ENCODE data around the gene PABPN1L.

DNA sequence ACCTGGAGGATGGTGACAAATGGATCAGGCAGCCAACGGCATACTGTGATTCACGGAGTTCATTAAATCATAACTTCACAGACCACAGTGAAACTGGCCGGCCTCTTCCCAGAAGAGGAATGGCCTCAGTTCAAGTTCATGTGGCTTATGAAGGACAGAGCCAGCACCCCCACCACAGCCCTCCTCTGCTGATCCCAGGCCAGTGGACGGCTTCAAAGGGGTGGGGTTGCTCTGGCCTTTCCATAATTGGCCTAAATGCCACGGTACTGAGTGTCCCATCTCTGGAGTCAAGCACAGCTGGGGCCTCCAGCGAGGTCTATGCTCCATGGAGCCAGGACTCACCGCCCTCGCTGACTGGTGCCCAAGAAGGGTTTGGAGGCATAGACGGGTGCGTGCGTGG lies 31.1 kb downstream of the PABPN1L start:
- TF ChIP-seq, protein P1, sequence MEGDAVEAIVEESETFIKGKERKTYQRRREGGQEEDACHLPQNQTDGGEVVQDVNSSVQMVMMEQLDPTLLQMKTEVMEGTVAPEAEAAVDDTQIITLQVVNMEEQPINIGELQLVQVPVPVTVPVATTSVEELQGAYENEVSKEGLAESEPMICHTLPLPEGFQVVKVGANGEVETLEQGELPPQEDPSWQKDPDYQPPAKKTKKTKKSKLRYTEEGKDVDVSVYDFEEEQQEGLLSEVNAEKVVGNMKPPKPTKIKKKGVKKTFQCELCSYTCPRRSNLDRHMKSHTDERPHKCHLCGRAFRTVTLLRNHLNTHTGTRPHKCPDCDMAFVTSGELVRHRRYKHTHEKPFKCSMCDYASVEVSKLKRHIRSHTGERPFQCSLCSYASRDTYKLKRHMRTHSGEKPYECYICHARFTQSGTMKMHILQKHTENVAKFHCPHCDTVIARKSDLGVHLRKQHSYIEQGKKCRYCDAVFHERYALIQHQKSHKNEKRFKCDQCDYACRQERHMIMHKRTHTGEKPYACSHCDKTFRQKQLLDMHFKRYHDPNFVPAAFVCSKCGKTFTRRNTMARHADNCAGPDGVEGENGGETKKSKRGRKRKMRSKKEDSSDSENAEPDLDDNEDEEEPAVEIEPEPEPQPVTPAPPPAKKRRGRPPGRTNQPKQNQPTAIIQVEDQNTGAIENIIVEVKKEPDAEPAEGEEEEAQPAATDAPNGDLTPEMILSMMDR (IDR thresholded peaks at IDR 0.05), result no peak
- no peak for TF ChIP-seq POLR2A (IDR thresholded peaks at IDR 0.05)

All from vagina (tissue), 2 donors.